ENCODE data around the gene PRKG1.

DNA sequence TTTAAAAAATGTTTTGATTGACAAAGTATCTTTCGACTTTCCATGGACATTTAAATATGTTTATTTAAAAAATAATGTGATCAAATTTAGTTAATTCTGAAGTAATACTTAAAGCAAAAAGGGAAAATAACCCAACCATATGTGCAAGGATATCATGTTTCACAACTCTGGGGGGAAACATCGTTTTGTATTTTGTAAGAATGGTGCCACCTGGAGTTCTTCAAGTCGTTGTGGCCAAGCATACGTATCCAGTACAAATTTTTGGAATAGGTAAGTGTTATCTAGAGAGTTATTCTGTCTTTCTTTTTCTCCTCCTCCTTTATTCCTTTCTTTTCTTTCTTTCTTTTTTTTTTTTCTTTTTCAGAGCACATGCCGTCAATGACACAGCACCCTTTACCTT lies 801.3 kb downstream of the PRKG1 start:
- no peak for TF ChIP-seq SIN3A (IDR thresholded peaks at IDR 0.05; ENCODE audit: borderline replicate concordance, insufficient read depth, low read length)
- no peak for TF ChIP-seq TAF1 (IDR thresholded peaks at IDR 0.05; ENCODE audit: borderline replicate concordance, insufficient read depth, low read length)
- TF ChIP-seq POLR2AphosphoS5 (IDR thresholded peaks at IDR 0.05; ENCODE audit: low read depth, low read length), result no peak
- TF ChIP-seq, protein P1, sequence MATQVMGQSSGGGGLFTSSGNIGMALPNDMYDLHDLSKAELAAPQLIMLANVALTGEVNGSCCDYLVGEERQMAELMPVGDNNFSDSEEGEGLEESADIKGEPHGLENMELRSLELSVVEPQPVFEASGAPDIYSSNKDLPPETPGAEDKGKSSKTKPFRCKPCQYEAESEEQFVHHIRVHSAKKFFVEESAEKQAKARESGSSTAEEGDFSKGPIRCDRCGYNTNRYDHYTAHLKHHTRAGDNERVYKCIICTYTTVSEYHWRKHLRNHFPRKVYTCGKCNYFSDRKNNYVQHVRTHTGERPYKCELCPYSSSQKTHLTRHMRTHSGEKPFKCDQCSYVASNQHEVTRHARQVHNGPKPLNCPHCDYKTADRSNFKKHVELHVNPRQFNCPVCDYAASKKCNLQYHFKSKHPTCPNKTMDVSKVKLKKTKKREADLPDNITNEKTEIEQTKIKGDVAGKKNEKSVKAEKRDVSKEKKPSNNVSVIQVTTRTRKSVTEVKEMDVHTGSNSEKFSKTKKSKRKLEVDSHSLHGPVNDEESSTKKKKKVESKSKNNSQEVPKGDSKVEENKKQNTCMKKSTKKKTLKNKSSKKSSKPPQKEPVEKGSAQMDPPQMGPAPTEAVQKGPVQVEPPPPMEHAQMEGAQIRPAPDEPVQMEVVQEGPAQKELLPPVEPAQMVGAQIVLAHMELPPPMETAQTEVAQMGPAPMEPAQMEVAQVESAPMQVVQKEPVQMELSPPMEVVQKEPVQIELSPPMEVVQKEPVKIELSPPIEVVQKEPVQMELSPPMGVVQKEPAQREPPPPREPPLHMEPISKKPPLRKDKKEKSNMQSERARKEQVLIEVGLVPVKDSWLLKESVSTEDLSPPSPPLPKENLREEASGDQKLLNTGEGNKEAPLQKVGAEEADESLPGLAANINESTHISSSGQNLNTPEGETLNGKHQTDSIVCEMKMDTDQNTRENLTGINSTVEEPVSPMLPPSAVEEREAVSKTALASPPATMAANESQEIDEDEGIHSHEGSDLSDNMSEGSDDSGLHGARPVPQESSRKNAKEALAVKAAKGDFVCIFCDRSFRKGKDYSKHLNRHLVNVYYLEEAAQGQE (IDR thresholded peaks at IDR 0.05; ENCODE audit: insufficient read depth in 1 of 2, low read depth in 2 of 2, low read length in 2 of 2), result no peak
